Keratinocyte (primary cell): Measurements from ENCODE around the gene DIAPH3. TPM values are rescaled to one million over a fixed set of nuclear protein-coding genes. Genes with fewer than 3 reads are reported as not detected.

ENCODE experiments used
- DNase-seq: peaks from one replicate; pipeline ENCODE4 v3.0.0-alpha.2; 2011; ENCODE audit warnings: low read depth, missing footprints, low spot score
- FAIRE-seq: peaks from 2 replicates; lab custom pipeline; 2011; peaks lifted over from hg19 to GRCh38; lab: Jason Lieb, UNC
- H2AFZ ChIP-seq: 2 replicates; pipeline ENCODE4 v1.6.0; 2012; ENCODE audit warnings: low read length, control low read depth, inconsistent platforms; ENCODE audit not compliant: control insufficient read depth
- H3K27ac ChIP-seq: 2 replicates; pipeline ENCODE4 v1.5.1; 2011; ENCODE audit warnings: low read length; ENCODE audit not compliant: control insufficient read depth, insufficient read depth
- H3K27me3 ChIP-seq: 3 replicates; pipeline ENCODE4 v1.6.0; 2011; ENCODE audit warnings: low read length; ENCODE audit not compliant: control insufficient read depth, insufficient read depth; ENCODE audit errors: extremely low read depth
- H3K36me3 ChIP-seq, 2 experiments: 2 replicates in 1 of 2; 3 replicates in 1 of 2; pipeline ENCODE4 v1.5.1; 2011; ENCODE audit warnings: low read length in 2 of 2, mild to moderate bottlenecking in 1 of 2; ENCODE audit not compliant: control insufficient read depth in 2 of 2, insufficient read depth in 2 of 2; ENCODE audit errors: extremely low read depth in 1 of 2
- H3K4me1 ChIP-seq: 3 replicates; pipeline ENCODE4 v1.5.1; 2011; ENCODE audit warnings: low read length; ENCODE audit not compliant: control insufficient read depth, insufficient read depth; ENCODE audit errors: extremely low read depth
- H3K4me2 ChIP-seq: 3 replicates; pipeline ENCODE4 v1.6.0; 2011; ENCODE audit warnings: low read depth, low read length; ENCODE audit not compliant: control insufficient read depth, insufficient read depth; ENCODE audit errors: extremely low read depth
- H3K4me3 ChIP-seq, 3 experiments: fragments of 200-600 bp in 1 of 3; sonication (generic) in 1 of 3; 2 replicates in 2 of 3; 3 replicates in 1 of 3; pipeline ENCODE4 v1.5.1; 2011 to 2016; ENCODE audit warnings: low read length in 3 of 3, mild to moderate bottlenecking in 3 of 3, control low read depth in 2 of 3, inconsistent platforms in 1 of 3, low read depth in 1 of 3, mixed read lengths in 1 of 3, mixed run types in 1 of 3, moderate library complexity in 1 of 3; ENCODE audit not compliant: control insufficient read depth in 2 of 3, insufficient read depth in 2 of 3; ENCODE audit errors: extremely low read depth in 1 of 3
- H3K79me2 ChIP-seq: 2 replicates; pipeline ENCODE4 v1.6.0; 2012; ENCODE audit warnings: low read length; ENCODE audit not compliant: control insufficient read depth, insufficient read depth
- H3K9ac ChIP-seq: 3 replicates; pipeline ENCODE4 v1.6.0; 2011; ENCODE audit warnings: low read length; ENCODE audit not compliant: control insufficient read depth, insufficient read depth; ENCODE audit errors: extremely low read depth
- H3K9me1 ChIP-seq: 3 replicates; pipeline ENCODE4 v1.6.0; 2011; ENCODE audit warnings: low read length; ENCODE audit not compliant: control insufficient read depth, insufficient read depth; ENCODE audit errors: extremely low read depth
- H3K9me3 ChIP-seq: 2 replicates; pipeline ENCODE4 v1.5.1; 2012; ENCODE audit warnings: low read depth, low read length; ENCODE audit not compliant: control insufficient read depth
- H4K20me1 ChIP-seq: 3 replicates; pipeline ENCODE4 v1.6.0; 2011; ENCODE audit warnings: low read length; ENCODE audit not compliant: control insufficient read depth, insufficient read depth; ENCODE audit errors: extremely low read depth
- CTCF ChIP-seq, 3 experiments: IDR thresholded peaks in 1 of 3; conservative IDR thresholded peaks in 1 of 3; optimal IDR thresholded peaks in 1 of 3; 2 replicates in 2 of 3; 3 replicates in 1 of 3; pipeline versions ENCODE3 to v1.5.1; 2011; ENCODE audit warnings: low read length in 3 of 3, mild to moderate bottlenecking in 3 of 3, moderate library complexity in 2 of 3, control low read depth in 1 of 3, inconsistent platforms in 1 of 3; ENCODE audit not compliant: insufficient read depth in 2 of 3; ENCODE audit errors: extremely low read depth in 1 of 3
- EZH2 ChIP-seq: IDR thresholded peaks from one replicate; pipeline ENCODE4 v1.6.1; 2012; ENCODE audit warnings: inconsistent platforms, mild to moderate bottlenecking, low read length, moderate library complexity
- dilution Hi-C: fragments of 300-500 bp; cut with MboI; formaldehyde crosslinking; loops from one replicate; pipeline ENCODE4 v1.7.0; 2020; ENCODE audit warnings: low sequenced_read_pairs; ENCODE audit not compliant: extremely low pct_ligation_motif_present
- polyA plus RNA-seq, 5 experiments: library from polyadenylated mRNA; depleted of rRNA in 3 of 5; stranded (reverse) in 3 of 5; stranded (forward) in 1 of 5; unstranded in 1 of 5; fragments of >200 nt; gene quantifications; 1 replicate in 1 of 5; 2 replicates in 3 of 5; 3 replicates in 1 of 5; pipeline versions ENCODE4 v1.2.1 to v1.2.3, GENCODE V29; 2011 to 2012; ENCODE audit warnings: missing spikeins in 2 of 5, low read depth in 1 of 5, low replicate concordance in 1 of 5

The DIAPH3 gene
- polyA plus RNA-seq, 1 donor (not counting 4 experiments of a cell fraction or from before 2014, with no cell fraction given): 9.0 TPM

GRCh38 chr13:59754411-59754810 lies 409.3 kb downstream of the DIAPH3 start:
- dilution Hi-C loops: no loop called here
- Histone ChIP-seq H3K27me3 (no peaks in the 10 kb centered on the region), H4K20me1 (no peaks in the 10 kb centered on the region), H3K4me1 (peaks cover 18% of the 10 kb centered on the region), H3K9me3 (no peaks in the 10 kb centered on the region), H3K79me2 (no peaks in the 10 kb centered on the region), H3K36me3 (no peaks in the 10 kb centered on the region), H2AFZ (no peak overlapping the region), H3K9ac (no peak overlapping the region), H3K4me3 (no peak overlapping the region), H3K4me2 (no peak overlapping the region), H3K9me1 (no peaks in the 10 kb centered on the region), H3K27ac (no peak overlapping the region)
- FAIRE-seq: peak; percentile 9
- no peak for TF ChIP-seq EZH2
- no peak for TF ChIP-seq CTCF (optimal IDR thresholded peaks at IDR 0.05 in 1 of 3, IDR thresholded peaks at IDR 0.05 in 1 of 3, conservative IDR thresholded peaks at IDR 0.05 in 1 of 3; ENCODE audit: extremely low read depth in 1 of 3, insufficient read depth in 2 of 3, low read length in 3 of 3)
- DNase-seq: no peak

GRCh38 chr13:59750860-59751259 lies 412.9 kb downstream of the DIAPH3 start:
- H3K27ac ChIP-seq: no peak overlapping the region
- peak; percentile 74 for FAIRE-seq
- H3K4me3 ChIP-seq: no peak overlapping the region

More at GRCh38 chr13:59750860-59751259, 412.9 kb downstream of the DIAPH3 start:
- peaks cover 30% of the 10 kb centered on the region for H3K4me1 ChIP-seq
- no peaks in the 10 kb centered on the region for H3K79me2 ChIP-seq
- peak overlapping the region; percentile 58 for H3K4me2 ChIP-seq
- TF ChIP-seq CTCF (optimal IDR thresholded peaks at IDR 0.05 in 1 of 3, IDR thresholded peaks at IDR 0.05 in 1 of 3, conservative IDR thresholded peaks at IDR 0.05 in 1 of 3; ENCODE audit: extremely low read depth in 1 of 3, insufficient read depth in 2 of 3, low read length in 3 of 3): peak in 1 of 3 experiments; percentile 32
- TF ChIP-seq EZH2: no peak
- no peak for DNase-seq
- no peak overlapping the region for H3K9ac ChIP-seq
- H3K9me3 ChIP-seq: no peaks in the 10 kb centered on the region
- no peaks in the 10 kb centered on the region for H3K9me1 ChIP-seq
- H3K27me3 ChIP-seq: no peaks in the 10 kb centered on the region
- no peaks in the 10 kb centered on the region for H3K36me3 ChIP-seq
- no peaks in the 10 kb centered on the region for H4K20me1 ChIP-seq
- dilution Hi-C loops: no loop called here
- H2AFZ ChIP-seq: peak overlapping the region; percentile 16
